ENCODE measurements around the gene PRAC1. TPM values are rescaled to one million over a fixed set of nuclear protein-coding genes. Genes with fewer than 3 reads are reported as not detected.
A peak's percentile ranks its signal among the peaks of the same experiment; 100 is the strongest.

The PRAC1 gene
- total and polyA plus RNA-seq, 2 of the 8 experiments (the other 6 are each of a cell fraction or from before 2014, with no cell fraction given): not detected

GRCh38 chr17:48729335-48730239 is 7.3 kb upstream of the PRAC1 start (continued):
- TF ChIP-seq SAP30 (IDR thresholded peaks at IDR 0.05; ENCODE audit: insufficient read depth, insufficient replicate concordance, low read length): no peak
- TF ChIP-seq KDM4A (IDR thresholded peaks at IDR 0.05; ENCODE audit: low read depth, low read length, severe bottlenecking): peak; percentile 1
- no peak for TF ChIP-seq CHD7 (IDR thresholded peaks at IDR 0.05; ENCODE audit: insufficient replicate concordance, low read length)
- no peak for TF ChIP-seq RAD21 (IDR thresholded peaks at IDR 0.05 in 1 of 2, conservative IDR thresholded peaks at IDR 0.05 in 1 of 2; ENCODE audit: low read depth in 2 of 2, low read length in 2 of 2)
- peak; percentile 77 for TF ChIP-seq EZH2 (IDR thresholded peaks at IDR 0.05; ENCODE audit: low read depth, low read length, severe bottlenecking)
- TF ChIP-seq CTBP2 (IDR thresholded peaks at IDR 0.05; ENCODE audit: borderline replicate concordance, insufficient read depth, insufficient read length, low read length): no peak
- no peak for TF ChIP-seq E2F6 (IDR thresholded peaks at IDR 0.05)
